Measurements from ENCODE around the gene TGFA. TPM values are rescaled to one million over a fixed set of nuclear protein-coding genes. Genes with fewer than 3 reads are reported as not detected.

Gene TGFA
- total and polyA plus RNA-seq, 10 of the 15 experiments (the other 5 are each of a cell fraction or from before 2014, with no cell fraction given): 0.03 to 0.23 TPM; not detected in 8

DNA sequence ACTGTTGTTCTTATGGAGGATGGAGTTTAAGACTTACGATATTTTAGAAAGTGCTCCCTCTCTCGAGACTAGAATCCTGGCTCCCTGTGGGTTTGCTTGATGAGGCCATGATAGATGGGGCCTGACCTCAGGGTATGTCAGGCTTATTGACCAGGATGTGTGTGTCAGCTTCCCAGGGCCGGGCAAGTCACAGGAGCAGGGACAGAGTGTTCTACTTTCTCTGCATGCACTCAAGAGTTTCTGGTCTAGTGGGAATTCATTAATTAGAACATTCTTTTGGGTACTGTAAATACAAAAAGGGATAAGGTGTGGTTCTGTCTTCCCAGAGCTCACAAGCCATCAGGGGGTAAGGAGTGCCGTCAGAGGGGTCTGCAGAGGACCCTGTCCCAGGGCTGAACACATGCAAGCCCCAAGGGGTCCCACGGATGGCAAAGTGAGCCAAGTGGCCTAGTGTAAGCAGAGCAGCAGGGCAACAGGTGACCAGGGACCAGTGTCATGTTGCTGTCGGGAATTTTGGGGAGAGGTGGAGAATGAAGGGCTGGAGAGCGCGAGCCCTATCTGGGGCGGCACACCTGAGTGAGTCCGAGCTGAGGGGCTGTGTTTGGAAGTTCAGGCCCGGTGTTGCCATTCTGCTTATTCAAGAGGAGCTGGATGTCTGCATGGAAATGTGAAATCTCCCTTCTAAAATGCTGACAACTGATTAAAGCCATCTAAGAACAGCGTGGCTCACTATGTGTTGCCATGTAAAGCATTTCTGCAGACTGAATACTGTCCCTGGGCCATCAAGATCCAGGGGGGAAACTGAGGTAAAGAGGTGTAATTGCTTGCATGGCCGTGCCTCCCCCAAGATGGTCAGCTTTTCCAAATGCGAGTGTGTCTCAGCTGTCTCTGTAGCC lies 91.4 kb downstream of the TGFA start:
- Histone ChIP-seq H3K27ac (ENCODE audit: control insufficient read depth, insufficient read depth) (no peak overlapping the region), H4K20me1 (ENCODE audit: control insufficient read depth, insufficient read depth) (no peaks in the 10 kb centered on the region), H3K9me3 (replicated peaks; ENCODE audit: control insufficient read depth, insufficient read depth, low read length) (no peaks in the 10 kb centered on the region), H3K27me3 (replicated peaks in 1 of 2; ENCODE audit: control insufficient read depth in 2 of 2, insufficient read depth in 2 of 2, low read length in 1 of 2) (peaks cover 2% of the 10 kb centered on the region in 2 experiments; a peak in 3 of 4 replicates), H2AFZ (ENCODE audit: control insufficient read depth, low read depth, low read length) (no peak overlapping the region), H3K4me3 (no peak overlapping the region), H3K79me2 (ENCODE audit: control insufficient read depth, insufficient read depth, low read length) (no peaks in the 10 kb centered on the region), H3K4me2 (ENCODE audit: control insufficient read depth, insufficient read depth) (no peak overlapping the region), H3K4me1 (ENCODE audit: control insufficient read depth, insufficient read depth, low read length) (no peaks in the 10 kb centered on the region), H3K36me3 (ENCODE audit: control insufficient read depth in 2 of 2, insufficient read depth in 2 of 2, low read length in 1 of 2) (no peaks in the 10 kb centered on the region), H3K9ac (ENCODE audit: control insufficient read depth, insufficient read depth, low read length) (no peak overlapping the region)
- DNase-seq (ENCODE audit: low read depth, low spot score) (no peak), ATAC-seq (no peak), FAIRE-seq (no peak)
- intact Hi-C loops (cut with micrococcal nuclease; ENCODE audit: unreplicated experiment): no loop called here
- ChIA-PET CTCF (no interaction called here), RAD21 (ENCODE audit: unreplicated experiment) (no interaction called here), SMC1A (ENCODE audit: uncharacterized antibody, unreplicated experiment) (no interaction called here), POLR2A (interaction anchor here (0.6 kb wide), 1 partner anchor 47 kb away, joined by 5 read pairs; no protein-coding TSS in a partner anchor)
- in situ Hi-C loops (cut with MboI): no loop called here
- BruUV-seq (replicated peaks): no TSS peak
- WGBS (ENCODE audit: insufficient coverage, insufficient replicate concordance, low lambda C conversion rate, missing lambda C conversion rate): 26% methylated on average over 14 of the region's 14 CpGs
- TF ChIP-seq PML (IDR thresholded peaks at IDR 0.05; ENCODE audit: low read length): no peak
- TF ChIP-seq, protein P1, sequence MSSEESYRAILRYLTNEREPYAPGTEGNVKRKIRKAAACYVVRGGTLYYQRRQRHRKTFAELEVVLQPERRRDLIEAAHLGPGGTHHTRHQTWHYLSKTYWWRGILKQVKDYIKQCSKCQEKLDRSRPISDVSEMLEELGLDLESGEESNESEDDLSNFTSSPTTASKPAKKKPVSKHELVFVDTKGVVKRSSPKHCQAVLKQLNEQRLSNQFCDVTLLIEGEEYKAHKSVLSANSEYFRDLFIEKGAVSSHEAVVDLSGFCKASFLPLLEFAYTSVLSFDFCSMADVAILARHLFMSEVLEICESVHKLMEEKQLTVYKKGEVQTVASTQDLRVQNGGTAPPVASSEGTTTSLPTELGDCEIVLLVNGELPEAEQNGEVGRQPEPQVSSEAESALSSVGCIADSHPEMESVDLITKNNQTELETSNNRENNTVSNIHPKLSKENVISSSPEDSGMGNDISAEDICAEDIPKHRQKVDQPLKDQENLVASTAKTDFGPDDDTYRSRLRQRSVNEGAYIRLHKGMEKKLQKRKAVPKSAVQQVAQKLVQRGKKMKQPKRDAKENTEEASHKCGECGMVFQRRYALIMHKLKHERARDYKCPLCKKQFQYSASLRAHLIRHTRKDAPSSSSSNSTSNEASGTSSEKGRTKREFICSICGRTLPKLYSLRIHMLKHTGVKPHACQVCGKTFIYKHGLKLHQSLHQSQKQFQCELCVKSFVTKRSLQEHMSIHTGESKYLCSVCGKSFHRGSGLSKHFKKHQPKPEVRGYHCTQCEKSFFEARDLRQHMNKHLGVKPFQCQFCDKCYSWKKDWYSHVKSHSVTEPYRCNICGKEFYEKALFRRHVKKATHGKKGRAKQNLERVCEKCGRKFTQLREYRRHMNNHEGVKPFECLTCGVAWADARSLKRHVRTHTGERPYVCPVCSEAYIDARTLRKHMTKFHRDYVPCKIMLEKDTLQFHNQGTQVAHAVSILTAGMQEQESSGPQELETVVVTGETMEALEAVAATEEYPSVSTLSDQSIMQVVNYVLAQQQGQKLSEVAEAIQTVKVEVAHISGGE (CRISPR knock-in tag; IDR thresholded peaks at IDR 0.05): no peak
- TF ChIP-seq SRF (IDR thresholded peaks at IDR 0.05; ENCODE audit: low read depth in 2 of 2, low read length in 2 of 2): no peak
- TF ChIP-seq, protein P2, sequence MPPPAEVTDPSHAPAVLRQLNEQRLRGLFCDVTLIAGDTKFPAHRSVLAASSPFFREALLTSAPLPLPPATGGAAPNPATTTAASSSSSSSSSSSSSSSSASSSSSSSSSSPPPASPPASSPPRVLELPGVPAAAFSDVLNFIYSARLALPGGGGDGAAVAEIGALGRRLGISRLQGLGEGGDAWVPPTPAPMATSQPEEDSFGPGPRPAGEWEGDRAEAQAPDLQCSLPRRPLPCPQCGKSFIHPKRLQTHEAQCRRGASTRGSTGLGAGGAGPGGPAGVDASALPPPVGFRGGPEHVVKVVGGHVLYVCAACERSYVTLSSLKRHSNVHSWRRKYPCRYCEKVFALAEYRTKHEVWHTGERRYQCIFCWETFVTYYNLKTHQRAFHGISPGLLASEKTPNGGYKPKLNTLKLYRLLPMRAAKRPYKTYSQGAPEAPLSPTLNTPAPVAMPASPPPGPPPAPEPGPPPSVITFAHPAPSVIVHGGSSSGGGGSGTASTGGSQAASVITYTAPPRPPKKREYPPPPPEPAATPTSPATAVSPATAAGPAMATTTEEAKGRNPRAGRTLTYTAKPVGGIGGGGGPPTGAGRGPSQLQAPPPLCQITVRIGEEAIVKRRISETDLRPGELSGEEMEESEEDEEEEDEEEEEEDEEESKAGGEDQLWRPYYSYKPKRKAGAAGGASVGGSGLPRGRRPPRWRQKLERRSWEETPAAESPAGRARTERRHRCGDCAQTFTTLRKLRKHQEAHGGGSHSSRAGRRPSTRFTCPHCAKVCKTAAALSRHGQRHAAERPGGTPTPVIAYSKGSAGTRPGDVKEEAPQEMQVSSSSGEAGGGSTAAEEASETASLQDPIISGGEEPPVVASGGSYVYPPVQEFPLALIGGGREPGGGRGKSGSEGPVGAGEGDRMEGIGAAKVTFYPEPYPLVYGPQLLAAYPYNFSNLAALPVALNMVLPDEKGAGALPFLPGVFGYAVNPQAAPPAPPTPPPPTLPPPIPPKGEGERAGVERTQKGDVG (CRISPR knock-in tag; IDR thresholded peaks at IDR 0.05): no peak
- TF ChIP-seq BRCA1 (IDR thresholded peaks at IDR 0.05; ENCODE audit: low read depth, low read length): no peak
- TF ChIP-seq POU2F2 (IDR thresholded peaks at IDR 0.05; ENCODE audit: borderline replicate concordance, low read depth, low read length): no peak
- TF ChIP-seq YY1 (IDR thresholded peaks at IDR 0.05; ENCODE audit: low read depth, low read length): no peak
- no peak for TF ChIP-seq RAD51 (IDR thresholded peaks at IDR 0.05)
- TF ChIP-seq ZSCAN29 (IDR thresholded peaks at IDR 0.05): no peak
- no peak for TF ChIP-seq JUNB (IDR thresholded peaks at IDR 0.05)
- TF ChIP-seq SMARCA5 (IDR thresholded peaks at IDR 0.05): no peak
- TF ChIP-seq, protein P3, sequence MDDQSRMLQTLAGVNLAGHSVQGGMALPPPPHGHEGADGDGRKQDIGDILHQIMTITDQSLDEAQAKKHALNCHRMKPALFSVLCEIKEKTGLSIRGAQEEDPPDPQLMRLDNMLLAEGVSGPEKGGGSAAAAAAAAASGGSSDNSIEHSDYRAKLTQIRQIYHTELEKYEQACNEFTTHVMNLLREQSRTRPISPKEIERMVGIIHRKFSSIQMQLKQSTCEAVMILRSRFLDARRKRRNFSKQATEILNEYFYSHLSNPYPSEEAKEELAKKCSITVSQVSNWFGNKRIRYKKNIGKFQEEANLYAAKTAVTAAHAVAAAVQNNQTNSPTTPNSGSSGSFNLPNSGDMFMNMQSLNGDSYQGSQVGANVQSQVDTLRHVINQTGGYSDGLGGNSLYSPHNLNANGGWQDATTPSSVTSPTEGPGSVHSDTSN (IDR thresholded peaks at IDR 0.05; ENCODE audit: insufficient replicate concordance, low read depth, low read length): no peak
- no peak for TF ChIP-seq IRF4 (IDR thresholded peaks at IDR 0.05; ENCODE audit: low read depth, low read length)
- TF ChIP-seq NR2F1 (conservative IDR thresholded peaks at IDR 0.05): no peak
- no peak for TF ChIP-seq FOXK2 (IDR thresholded peaks at IDR 0.05)
